Measurements from ENCODE around the gene UNC5C. TPM values are rescaled to one million over a fixed set of nuclear protein-coding genes. Genes with fewer than 3 reads are reported as not detected.

The UNC5C gene
- total and polyA plus RNA-seq, 2 of the 8 experiments (the other 6 are each of a cell fraction or from before 2014, with no cell fraction given), result 0.30 to 1.3 TPM

DNA sequence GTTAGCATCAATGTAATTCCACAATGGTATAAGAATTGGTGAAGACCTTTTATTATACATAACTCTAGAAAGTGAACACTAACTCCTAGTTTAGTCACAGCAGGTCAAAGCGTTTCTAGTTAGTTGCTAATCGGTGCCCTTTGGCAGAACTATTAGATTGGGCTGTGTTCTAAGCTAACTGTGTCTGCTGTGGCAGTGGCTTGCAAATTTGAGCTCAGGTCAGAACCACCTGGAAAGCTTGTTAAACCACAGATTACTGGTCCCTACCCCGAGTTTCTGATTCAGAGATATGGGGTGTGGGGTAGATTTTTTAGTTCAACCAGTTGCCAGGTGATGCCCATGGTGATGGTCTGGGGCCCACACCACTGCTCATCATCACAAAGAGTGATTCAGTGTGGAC lies 332.1 kb downstream of the UNC5C start:
- Histone ChIP-seq H2BK120ac (replicated peaks; ENCODE audit: low read depth, low read length) (no peak overlapping the region), H2BK5ac (ENCODE audit: low read depth, low read length) (no peak overlapping the region), H2AFZ (ENCODE audit: low read length) (no peak overlapping the region), H3K9me3 (ENCODE audit: insufficient read depth in 2 of 2, low read depth in 1 of 2, low read length in 1 of 2) (no peaks in the 10 kb centered on the region), H3K4me3 (ENCODE audit: extremely low read depth in 1 of 4, insufficient read depth in 2 of 4, low read depth in 3 of 4, low read length in 4 of 4) (no peak overlapping the region), H3K4me1 (replicated peaks in 1 of 4; ENCODE audit: control insufficient read depth in 3 of 4, insufficient read depth in 4 of 4, low read length in 3 of 4) (no peaks in the 10 kb centered on the region), H3K27me3 (replicated peaks in 1 of 4; ENCODE audit: control insufficient read depth in 3 of 4, extremely low read depth in 1 of 4, insufficient read depth in 3 of 4, low read length in 3 of 4) (no peaks in the 10 kb centered on the region), H2AK5ac (ENCODE audit: low read depth, low read length) (no peak overlapping the region), H3K4me2 (ENCODE audit: insufficient read depth in 1 of 2, low read depth in 2 of 2, low read length in 2 of 2) (no peak overlapping the region), H2BK15ac (ENCODE audit: low read length) (no peak overlapping the region), H3K56ac (replicated peaks; ENCODE audit: insufficient read length, low read depth, low read length) (no peak overlapping the region), H3K18ac (ENCODE audit: extremely low read depth, low read length) (no peak overlapping the region), H4K8ac (ENCODE audit: extremely low read depth, insufficient read depth, low read length) (no peak overlapping the region), H4K5ac (ENCODE audit: insufficient read length, low read depth, low read length) (no peak overlapping the region), H3K9ac (replicated peaks in 1 of 4; ENCODE audit: extremely low read depth in 1 of 4, low read depth in 3 of 4, low read length in 3 of 4) (no peak overlapping the region), H3K4ac (replicated peaks; ENCODE audit: insufficient read length, low read depth, low read length) (no peak overlapping the region), H3K23me2 (ENCODE audit: low read depth, low read length) (no peaks in the 10 kb centered on the region), H3K79me1 (ENCODE audit: low read depth, low read length) (no peaks in the 10 kb centered on the region), H3K79me2 (ENCODE audit: control insufficient read depth in 1 of 2, insufficient read depth in 2 of 2, low read length in 2 of 2) (no peaks in the 10 kb centered on the region), H4K20me1 (replicated peaks in 1 of 2; ENCODE audit: control insufficient read depth in 1 of 2, insufficient read depth in 2 of 2, low read length in 2 of 2) (no peaks in the 10 kb centered on the region), H3K14ac (ENCODE audit: insufficient read length) (no peak overlapping the region), H3K27ac (ENCODE audit: low read depth, low read length) (no peak overlapping the region), H3K23ac (ENCODE audit: insufficient read length) (no peak overlapping the region), H4K91ac (replicated peaks; ENCODE audit: insufficient read length, low read length) (no peak overlapping the region), H2BK12ac (ENCODE audit: low read depth, low read length) (no peak overlapping the region), H2BK20ac (ENCODE audit: low read length) (no peak overlapping the region), H3K36me3 (ENCODE audit: control insufficient read depth in 2 of 4, insufficient read depth in 4 of 4, low read length in 3 of 4) (no peaks in the 10 kb centered on the region)
- DNase-seq (ENCODE audit: low read depth in 1 of 2, low spot score in 2 of 2), result no peak
- no peak for TF ChIP-seq ASH2L (IDR thresholded peaks at IDR 0.05; ENCODE audit: low read length)
- no peak for TF ChIP-seq ZNF274 (IDR thresholded peaks at IDR 0.05; ENCODE audit: borderline replicate concordance, extremely low read depth, low read length)
- FAIRE-seq, result no peak
- ChIA-PET POLR2A (ENCODE audit: partially characterized antibody) (no interaction called here), CTCF (ENCODE audit: partially characterized antibody) (interaction anchor here (1.7 kb wide), 1 partner anchor 12 kb away, joined by 4 read pairs; no protein-coding TSS in a partner anchor)
- 91% methylated on average over 3 of the region's 3 CpGs; no CpG with 5 or more reads in 1 of the 2 experiments for WGBS, 2 experiments (ENCODE audit: extremely low coverage in 1 of 2, insufficient coverage in 1 of 2, insufficient read length in 1 of 2, insufficient replicate concordance in 2 of 2, low coverage in 1 of 2, low lambda C conversion rate in 2 of 2, missing lambda C conversion rate in 1 of 2)
